ENCODE data around the gene WDR26. TPM values are rescaled to one million over a fixed set of nuclear protein-coding genes. Genes with fewer than 3 reads are reported as not detected.

WDR26 gene
- total and polyA plus RNA-seq, 9 of the 15 experiments (the other 6 are each of a cell fraction or from before 2014, with no cell fraction given): 11.5 to 66.0 (median 39.8) TPM

GRCh38 chr1:224434691-224435317 is at the start of gene WDR26 (continued):
- TF ChIP-seq MGA (IDR thresholded peaks at IDR 0.05) (peak; percentile 97), LARP7 (IDR thresholded peaks at IDR 0.05) (peak; percentile 60), ZNF165 (CRISPR knock-in tag; IDR thresholded peaks at IDR 0.05; ENCODE audit: borderline replicate concordance) (no peak), USF1 (CRISPR knock-in tag; IDR thresholded peaks at IDR 0.05) (peak; percentile 81), TRIM24 (IDR thresholded peaks at IDR 0.05) (no peak), ZNF224 (CRISPR knock-in tag; IDR thresholded peaks at IDR 0.05) (peak; percentile 72; the same call in 1 of the 2 replicates), POLR2A (conservative IDR thresholded peaks at IDR 0.05) (peak; percentile 86), PURB (CRISPR knock-in tag; IDR thresholded peaks at IDR 0.05; ENCODE audit: low read depth) (no peak), HDAC1 (IDR thresholded peaks at IDR 0.05) (peak; percentile 77 to 98), IRF1 (CRISPR knock-in tag; IDR thresholded peaks at IDR 0.05; ENCODE audit: borderline replicate concordance) (0 out of 2 replicates have a peak, but pooled peaks have one; percentile 64), MAFF (IDR thresholded peaks at IDR 0.05; ENCODE audit: low read length) (no peak), ZMIZ1 (IDR thresholded peaks at IDR 0.05; ENCODE audit: low read depth in 2 of 2, low read length in 2 of 2) (0 out of 4 replicates have a peak, but pooled peaks of 1 of the 2 experiments have one; percentile 18)

Data from K562 (cell line).